ENCODE results near the gene CORO6.

GRCh38 chr17:29597361-29598172, 25.1 kb downstream of the CORO6 start:
- TF ChIP-seq CTCF (IDR thresholded peaks at IDR 0.05; ENCODE audit: low read length) (no peak), EZH2phosphoT487 (IDR thresholded peaks at IDR 0.05; ENCODE audit: low read length) (no peak)
